Activated CD4-positive, alpha-beta T cell treated with anti-CD3 and anti-CD28 coated beads, Interleukin-2, amount 10 ng/mL, durations not matched to agents 7 days and 5 days (primary cell): ENCODE data around the gene RFT1. TPM values are rescaled to one million over a fixed set of nuclear protein-coding genes. Genes with fewer than 3 reads are reported as not detected.
"Not testable (repeated sequence)": the region's sequence is repeated elsewhere in the genome, so short reads cannot be mapped to it uniquely, and the experiment has no call there.

Source experiments
- CTCF ChIA-PET: fragments of 350-600 bp; sonication (Branson Sonifier 250); formaldehyde crosslinking; loops from one replicate; lab custom pipeline; 2021; ENCODE audit warnings: antibody characterized with exemption; lab: Charles Lee
- POLR2A ChIA-PET: fragments of 350-600 bp; sonication (Branson Sonifier 250); formaldehyde crosslinking; loops from one replicate; lab custom pipeline; 2021; ENCODE audit warnings: antibody characterized with exemption; lab: Charles Lee
- DNase-seq: peaks from one replicate; pipeline ENCODE4 v3.0.0-alpha.2; 2020
- H3K27ac Mint-ChIP-seq: one replicate; pipeline ENCODE4 v1.8.0; 2021; ENCODE audit warnings: mild to moderate bottlenecking, moderate library complexity, mixed read lengths
- H3K27me3 Mint-ChIP-seq: one replicate; pipeline ENCODE4 v1.8.0; 2021; ENCODE audit warnings: mixed read lengths
- H3K36me3 Mint-ChIP-seq: one replicate; pipeline ENCODE4 v1.8.0; 2021; ENCODE audit warnings: low read depth, mixed read lengths
- H3K4me1 Mint-ChIP-seq: one replicate; pipeline ENCODE4 v1.8.0; 2021; ENCODE audit warnings: mixed read lengths
- H3K4me3 Mint-ChIP-seq: one replicate; pipeline ENCODE4 v1.8.0; 2021; ENCODE audit warnings: mild to moderate bottlenecking, moderate library complexity, mixed read lengths
- H3K9me3 Mint-ChIP-seq: one replicate; pipeline ENCODE4 v1.8.0; 2021; ENCODE audit warnings: mixed read lengths
- total RNA-seq, 2 experiments: library from RNA; stranded (reverse); gene quantifications; one replicate each; pipeline ENCODE4 v1.2.3, GENCODE V29; 2021

Gene RFT1
- total RNA-seq, 2 experiments from 2014 or later = 33.3 to 34.1 TPM

DNA sequence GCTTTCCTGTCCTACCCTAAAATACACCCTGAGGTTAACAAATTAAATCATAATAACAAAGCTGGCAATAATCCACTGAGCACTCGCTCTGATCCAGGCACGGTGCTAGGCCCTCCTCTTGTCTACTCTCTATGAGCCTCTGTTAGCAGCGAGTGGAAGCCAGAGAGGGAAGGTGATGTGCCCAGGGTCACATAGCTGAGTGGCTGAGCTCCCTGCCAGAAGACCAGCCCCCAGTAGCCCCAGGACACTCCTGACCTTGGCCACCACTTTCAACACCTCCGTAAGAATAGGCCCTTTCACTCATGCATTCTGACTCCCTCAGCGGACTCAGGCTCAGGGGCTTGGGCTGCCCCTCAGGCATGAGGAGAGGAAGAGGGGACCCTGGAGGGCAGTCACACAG, 21.2 kb upstream of the RFT1 start:
- DNase-seq = no peak
- Mint-ChIP-seq H3K9me3 (no peaks in the 10 kb centered on the region), H3K27ac (no peak overlapping the region), H3K4me1 (no peaks in the 10 kb centered on the region), H3K27me3 (peaks cover 25% of the 10 kb centered on the region), H3K4me3 (no peak overlapping the region), H3K36me3 (no peaks in the 10 kb centered on the region)
- CTCF ChIA-PET = interaction anchor here (0.6 to 1.8 kb wide), 4 partner anchors 9 to 63 kb away, joined by 4 to 6 read pairs (median 6); no protein-coding TSS in a partner anchor
- POLR2A ChIA-PET = no interaction called here

- H3K4me3 Mint-ChIP-seq, H3K27ac Mint-ChIP-seq, H3K9me3 Mint-ChIP-seq, H3K36me3 Mint-ChIP-seq, POLR2A ChIA-PET, H3K4me1 Mint-ChIP-seq, DNase-seq: not testable (repeated sequence)
- peaks cover 22% of the 10 kb centered on the region for H3K27me3 Mint-ChIP-seq
- CTCF ChIA-PET = interaction anchor here (0.6 to 1.8 kb wide), 4 partner anchors 8 to 63 kb away, joined by 4 to 6 read pairs (median 6); no protein-coding TSS in a partner anchor
These were observed 20.8 kb upstream of the RFT1 start for GRCh38 chr3:53151086-53151438.

- CTCF ChIA-PET = interaction anchor here (1.0 to 1.9 kb wide), 5 partner anchors 8 to 45 kb away, joined by 3 to 6 read pairs (median 4); partner anchors contain the start of gene PRKCD
- no peaks in the 10 kb centered on the region for H3K4me1 Mint-ChIP-seq
- H3K27ac Mint-ChIP-seq = no peak overlapping the region
These were observed 20.2 kb upstream of the RFT1 start for GRCh38 chr3:53150247-53151085.

DNA sequence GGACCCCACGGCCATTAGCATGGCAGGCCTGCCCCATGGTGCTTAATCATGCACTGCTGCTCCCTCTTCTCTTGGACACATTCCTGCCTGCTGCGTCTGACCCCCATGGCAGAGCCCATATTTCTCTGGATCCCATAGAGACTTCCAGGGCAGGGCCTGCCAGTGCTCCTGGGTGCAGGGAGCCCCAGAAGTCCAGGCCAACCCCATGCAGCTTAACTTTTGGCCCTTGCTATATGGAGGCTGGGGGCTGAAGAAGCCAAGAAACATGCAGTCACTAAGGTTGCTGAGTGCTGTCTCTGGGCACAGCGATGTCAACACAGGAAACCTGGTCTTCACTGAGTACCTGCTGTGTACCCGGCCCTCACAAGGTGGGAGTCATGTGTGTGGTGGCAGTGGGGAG, 19.5 kb upstream of the RFT1 start:
- no peak for DNase-seq
- H3K4me3 Mint-ChIP-seq = no peak overlapping the region
- H3K9me3 Mint-ChIP-seq = no peaks in the 10 kb centered on the region
- ChIA-PET POLR2A (no interaction called here), CTCF (interaction anchor here (1.0 to 2.6 kb wide), 5 partner anchors 8 to 126 kb away, joined by 3 to 8 read pairs (median 4); partner anchors contain the start of gene PRKCD)
- H3K27me3 Mint-ChIP-seq = peaks cover 11% of the 10 kb centered on the region
- H3K36me3 Mint-ChIP-seq = no peaks in the 10 kb centered on the region
- no peaks in the 10 kb centered on the region for H3K4me1 Mint-ChIP-seq
- no peak overlapping the region for H3K27ac Mint-ChIP-seq

More at GRCh38 chr3:53150247-53151085, 20.2 kb upstream of the RFT1 start:
- no peak overlapping the region for H3K4me3 Mint-ChIP-seq
- no peaks in the 10 kb centered on the region for H3K36me3 Mint-ChIP-seq
- H3K27me3 Mint-ChIP-seq = peaks cover 16% of the 10 kb centered on the region
- DNase-seq = no peak
- POLR2A ChIA-PET = no interaction called here
- no peaks in the 10 kb centered on the region for H3K9me3 Mint-ChIP-seq

GRCh38 chr3:53149006-53149690, 18.9 kb upstream of the RFT1 start:
- no peaks in the 10 kb centered on the region for H3K9me3 Mint-ChIP-seq
- H3K4me1 Mint-ChIP-seq = no peaks in the 10 kb centered on the region
- POLR2A ChIA-PET = no interaction called here
- no peaks in the 10 kb centered on the region for H3K36me3 Mint-ChIP-seq
- CTCF ChIA-PET = interaction anchor here (1.0 to 2.6 kb wide), 5 partner anchors 11 to 126 kb away, joined by 3 to 8 read pairs (median 4); partner anchors contain the start of gene PRKCD
- no peak overlapping the region for H3K4me3 Mint-ChIP-seq
- DNase-seq = no peak
- no peak overlapping the region for H3K27ac Mint-ChIP-seq
- peaks cover 9% of the 10 kb centered on the region for H3K27me3 Mint-ChIP-seq

GRCh38 chr3:53147903-53148400, 17.7 kb upstream of the RFT1 start:
- Mint-ChIP-seq H3K9me3 (no peaks in the 10 kb centered on the region), H3K4me1 (no peaks in the 10 kb centered on the region), H3K27ac (no peak overlapping the region), H3K4me3 (no peak overlapping the region), H3K36me3 (no peaks in the 10 kb centered on the region), H3K27me3 (no peaks in the 10 kb centered on the region)
- ChIA-PET CTCF (interaction anchor here (0.6 to 2.6 kb wide), 7 partner anchors 12 to 48 kb away, joined by 3 to 8 read pairs (median 5); no protein-coding TSS in a partner anchor), POLR2A (no interaction called here)
- no peak for DNase-seq

DNA sequence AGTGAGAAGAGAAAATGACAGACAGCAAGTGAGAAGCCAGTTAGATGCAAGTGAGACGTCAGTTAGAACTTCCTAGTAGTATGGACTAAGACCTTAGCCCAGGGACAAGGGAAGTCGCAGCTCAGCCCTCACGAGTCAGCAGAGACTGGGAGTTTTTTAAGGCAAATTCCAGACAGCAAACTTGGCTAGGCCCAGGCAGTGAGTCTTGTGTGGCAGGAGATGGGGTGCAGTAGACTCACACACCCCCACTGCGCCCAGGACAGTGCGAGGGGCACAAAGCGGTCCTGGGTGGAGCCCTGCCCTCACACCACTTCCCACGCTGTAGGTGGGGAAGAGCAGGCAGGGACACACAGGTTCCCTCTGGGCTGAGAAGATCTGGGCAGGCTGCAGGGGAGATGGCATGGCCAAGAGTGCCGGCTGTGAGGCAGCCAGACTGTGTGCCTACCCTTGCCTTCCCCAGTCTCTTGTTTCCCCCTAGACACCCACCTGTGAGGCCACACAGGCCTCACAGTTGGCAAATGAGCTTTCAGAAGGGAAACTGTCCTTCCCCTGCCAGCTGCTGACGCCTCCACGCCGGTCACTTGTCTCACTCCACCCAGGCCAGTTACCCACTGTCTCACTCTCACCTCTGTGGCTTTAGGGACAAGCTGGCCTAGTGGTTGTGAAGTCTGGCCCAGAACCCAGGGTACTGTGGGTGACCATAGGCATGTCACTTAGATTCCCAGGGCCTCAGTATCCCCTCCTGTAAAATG, 17.1 kb upstream of the RFT1 start:
- CTCF ChIA-PET = interaction anchor here (0.6 to 2.6 kb wide), 7 partner anchors 13 to 49 kb away, joined by 3 to 8 read pairs (median 5); no protein-coding TSS in a partner anchor
- Mint-ChIP-seq H3K36me3 (no peaks in the 10 kb centered on the region), H3K4me1 (no peaks in the 10 kb centered on the region), H3K4me3 (no peak overlapping the region), H3K9me3 (no peaks in the 10 kb centered on the region), H3K27me3 (no peaks in the 10 kb centered on the region), H3K27ac (no peak overlapping the region)
- DNase-seq = no peak
- POLR2A ChIA-PET = no interaction called here

DNA sequence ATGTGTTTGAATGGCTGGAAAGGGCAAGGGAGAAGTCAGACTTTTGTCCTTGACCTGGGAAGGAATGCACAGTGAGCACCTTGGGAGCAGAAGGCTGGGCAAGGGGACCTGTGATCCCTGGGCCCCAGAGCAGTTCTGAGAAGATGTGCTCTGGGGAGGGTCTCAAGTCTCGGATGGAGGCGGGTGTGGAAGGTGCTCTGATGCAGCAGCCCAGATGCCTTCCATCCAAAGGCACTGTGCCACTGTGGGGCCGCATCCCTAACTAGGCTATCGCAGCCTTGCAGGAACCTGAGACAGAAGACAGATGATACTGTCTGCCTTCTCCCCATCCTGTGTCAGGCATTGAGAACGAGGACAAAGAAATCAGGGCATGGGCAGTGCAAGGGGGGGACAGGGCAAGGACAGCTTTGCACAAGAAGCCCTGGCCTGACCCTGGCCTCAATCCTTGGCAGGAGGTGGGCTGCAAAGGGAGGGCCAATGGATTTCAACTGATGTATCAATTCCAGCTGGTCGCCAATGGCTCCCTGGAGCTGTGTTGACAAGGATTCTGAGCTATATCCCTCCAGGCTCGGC, 16.2 kb upstream of the RFT1 start:
- no peak for DNase-seq
- Mint-ChIP-seq H3K4me1 (no peaks in the 10 kb centered on the region), H3K9me3 (no peaks in the 10 kb centered on the region), H3K27ac (no peak overlapping the region), H3K27me3 (no peaks in the 10 kb centered on the region), H3K4me3 (no peak overlapping the region), H3K36me3 (no peaks in the 10 kb centered on the region)
- POLR2A ChIA-PET = no interaction called here
- CTCF ChIA-PET = interaction anchor here (2.0 kb wide), 1 partner anchor 12 kb away, joined by 6 read pairs; no protein-coding TSS in a partner anchor

DNA sequence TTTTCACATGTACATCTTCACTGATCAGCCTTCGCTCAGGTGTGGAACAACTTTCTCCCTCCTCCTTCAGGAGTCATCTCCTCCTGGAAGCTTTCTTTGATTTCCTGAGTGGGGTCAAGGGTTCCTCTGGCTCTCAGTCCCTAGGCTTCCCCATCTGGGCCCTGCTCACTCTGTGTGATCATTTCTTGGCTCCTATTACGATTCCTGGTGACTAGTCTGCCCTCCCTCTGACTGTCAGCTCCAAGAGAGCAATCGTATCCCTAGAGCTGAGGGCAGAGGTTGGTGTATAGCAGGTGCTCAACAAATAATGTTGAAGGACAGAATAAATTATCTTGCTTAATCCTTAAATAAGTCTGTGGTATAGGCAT, 15.5 kb upstream of the RFT1 start:
- Mint-ChIP-seq H3K9me3 (no peaks in the 10 kb centered on the region), H3K4me3 (no peak overlapping the region), H3K27me3 (no peaks in the 10 kb centered on the region), H3K4me1 (peaks cover under 1% of the 10 kb centered on the region), H3K36me3 (no peaks in the 10 kb centered on the region), H3K27ac (no peak overlapping the region)
- CTCF ChIA-PET = interaction anchor here (1.1 to 2.1 kb wide), 2 partner anchors 12 to 15 kb away, joined by 4 to 11 read pairs; partner anchors contain the start of gene PRKCD
- POLR2A ChIA-PET = no interaction called here
- no peak for DNase-seq

- Mint-ChIP-seq H3K36me3 (no peaks in the 10 kb centered on the region), H3K9me3 (no peaks in the 10 kb centered on the region), H3K4me1 (peaks cover 7% of the 10 kb centered on the region), H3K27ac (no peak overlapping the region), H3K4me3 (no peak overlapping the region), H3K27me3 (no peaks in the 10 kb centered on the region)
- POLR2A ChIA-PET = no interaction called here
- no peak for DNase-seq
- CTCF ChIA-PET = interaction anchor here (1.1 to 2.1 kb wide), 3 partner anchors 11 to 15 kb away, joined by 4 to 11 read pairs (median 7); partner anchors contain the start of gene PRKCD
These were observed 14.9 kb upstream of the RFT1 start for GRCh38 chr3:53144862-53145712.

DNA sequence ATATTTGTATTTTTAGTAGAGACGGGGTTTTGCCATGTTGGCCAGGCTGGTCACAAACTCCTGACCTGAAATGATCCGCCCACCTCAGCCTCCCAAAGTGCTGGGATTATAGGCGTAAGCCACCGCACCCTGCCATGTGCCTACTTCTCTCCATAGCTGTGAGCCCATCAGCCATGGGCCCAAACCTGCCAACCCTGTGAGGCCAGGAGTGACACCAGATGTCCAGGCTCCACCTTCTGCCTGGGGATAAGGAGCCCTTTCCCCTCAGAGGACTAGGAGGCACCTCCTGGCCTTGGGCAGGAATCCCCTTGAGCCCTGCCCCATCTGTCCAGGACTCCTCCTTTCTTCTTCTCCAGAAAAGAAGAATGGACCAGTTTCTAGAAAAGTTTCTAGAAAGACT, 14.2 kb upstream of the RFT1 start:
- no peak for DNase-seq
- Mint-ChIP-seq H3K27ac (no peak overlapping the region), H3K36me3 (no peaks in the 10 kb centered on the region), H3K27me3 (no peaks in the 10 kb centered on the region), H3K4me3 (no peak overlapping the region), H3K9me3 (no peaks in the 10 kb centered on the region), H3K4me1 (peaks cover 7% of the 10 kb centered on the region)
- ChIA-PET CTCF (interaction anchor here (2.0 to 2.1 kb wide), 2 partner anchors 10 to 12 kb away, joined by 7 to 11 read pairs; no protein-coding TSS in a partner anchor), POLR2A (no interaction called here)
